ENCODE results near the gene TMEM33. TPM values are rescaled to one million over a fixed set of nuclear protein-coding genes. Genes with fewer than 3 reads are reported as not detected.

Gene TMEM33
- total RNA-seq, 4 donors from 2014 or later, result 50.7 to 65.4 (median 54.6) TPM

DNA sequence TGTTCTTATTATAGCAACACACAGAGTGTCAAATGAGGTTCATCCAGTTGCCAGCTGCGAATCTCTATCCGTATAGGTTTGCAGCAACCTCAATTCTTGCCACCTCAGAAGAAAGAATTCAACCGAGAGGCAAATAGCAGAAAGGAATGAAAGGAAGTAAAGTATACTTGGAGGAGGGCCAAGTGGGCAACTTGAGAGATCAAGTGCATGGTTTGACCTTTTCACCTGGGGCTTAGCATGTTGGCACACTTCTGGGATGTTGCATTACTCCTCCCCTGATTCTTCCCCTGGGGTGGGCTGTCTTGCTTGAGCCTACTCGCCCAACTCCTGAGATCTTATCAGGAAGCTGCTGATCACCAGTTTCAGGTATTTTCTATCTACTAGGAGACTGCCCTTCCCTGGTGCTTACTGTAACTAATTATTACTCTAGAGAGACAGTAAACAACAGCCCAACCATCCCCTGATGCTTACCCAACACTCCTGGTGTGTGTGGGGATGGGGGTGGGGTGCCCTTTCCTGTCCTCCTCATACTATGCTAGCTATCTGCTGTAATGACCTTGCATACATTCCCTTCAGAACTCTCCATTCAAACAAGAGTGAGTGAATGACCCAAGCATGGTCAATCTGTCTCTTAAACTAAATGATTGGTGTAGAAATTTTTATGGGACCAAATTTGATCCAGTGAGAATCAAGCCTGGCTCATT is 7.3 kb upstream of the TMEM33 start:
- Histone ChIP-seq H3K27me3 (no peaks in the 10 kb centered on the region), H3K4me1 (no peaks in the 10 kb centered on the region), H3K9me3 (no peaks in the 10 kb centered on the region), H3K27ac (no peak overlapping the region), H3K4me3 (replicated peaks in 1 of 3) (no peak overlapping the region), H3K36me3 (no peaks in the 10 kb centered on the region)
- WGBS, 2 donors, result 53 to 58% methylated on average over 4 of the region's 4 CpGs
- intact Hi-C loops (cut with DNase I), result no loop called here
- DNase-seq, result no peak
- no peak for TF ChIP-seq POLR2A (IDR thresholded peaks at IDR 0.05)
- TF ChIP-seq, protein P1, sequence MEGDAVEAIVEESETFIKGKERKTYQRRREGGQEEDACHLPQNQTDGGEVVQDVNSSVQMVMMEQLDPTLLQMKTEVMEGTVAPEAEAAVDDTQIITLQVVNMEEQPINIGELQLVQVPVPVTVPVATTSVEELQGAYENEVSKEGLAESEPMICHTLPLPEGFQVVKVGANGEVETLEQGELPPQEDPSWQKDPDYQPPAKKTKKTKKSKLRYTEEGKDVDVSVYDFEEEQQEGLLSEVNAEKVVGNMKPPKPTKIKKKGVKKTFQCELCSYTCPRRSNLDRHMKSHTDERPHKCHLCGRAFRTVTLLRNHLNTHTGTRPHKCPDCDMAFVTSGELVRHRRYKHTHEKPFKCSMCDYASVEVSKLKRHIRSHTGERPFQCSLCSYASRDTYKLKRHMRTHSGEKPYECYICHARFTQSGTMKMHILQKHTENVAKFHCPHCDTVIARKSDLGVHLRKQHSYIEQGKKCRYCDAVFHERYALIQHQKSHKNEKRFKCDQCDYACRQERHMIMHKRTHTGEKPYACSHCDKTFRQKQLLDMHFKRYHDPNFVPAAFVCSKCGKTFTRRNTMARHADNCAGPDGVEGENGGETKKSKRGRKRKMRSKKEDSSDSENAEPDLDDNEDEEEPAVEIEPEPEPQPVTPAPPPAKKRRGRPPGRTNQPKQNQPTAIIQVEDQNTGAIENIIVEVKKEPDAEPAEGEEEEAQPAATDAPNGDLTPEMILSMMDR (IDR thresholded peaks at IDR 0.05), result no peak

DNA sequence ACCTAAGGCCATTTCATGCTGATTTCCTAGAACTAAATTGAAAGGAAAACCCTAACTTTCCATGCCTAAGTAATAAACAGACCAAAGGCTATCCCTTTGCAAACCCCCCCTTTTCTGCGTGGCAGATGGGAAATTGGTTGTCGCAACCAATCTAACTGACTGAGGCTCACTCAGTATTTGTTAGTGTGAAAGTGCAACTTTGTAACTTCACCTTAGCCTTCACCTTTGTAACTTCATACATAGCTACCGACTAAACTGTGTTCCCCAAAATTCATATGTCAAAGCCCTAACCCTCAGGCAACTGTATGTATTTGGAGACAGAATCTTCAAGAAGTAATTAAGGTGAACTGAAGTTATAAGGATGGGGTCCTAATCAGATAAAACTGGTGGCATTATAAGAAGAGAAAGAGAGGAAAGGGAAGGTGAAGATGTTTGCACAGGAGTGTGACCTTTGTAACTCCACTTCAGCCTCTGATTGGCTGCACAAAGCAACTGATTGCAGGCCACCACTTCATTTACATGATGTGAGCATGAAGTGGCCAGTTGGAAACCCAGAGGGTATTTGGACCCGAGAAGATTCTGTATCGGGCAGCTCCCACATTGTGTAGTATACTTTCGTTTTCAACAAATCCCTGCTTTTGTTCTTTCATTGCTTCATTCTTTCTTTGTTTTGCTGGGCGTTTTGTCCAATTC is 4.9 kb upstream of the TMEM33 start:
- Histone ChIP-seq H3K4me3 (replicated peaks in 1 of 3) (no peak overlapping the region), H3K36me3 (no peaks in the 10 kb centered on the region), H3K9me3 (no peaks in the 10 kb centered on the region), H3K27ac (no peak overlapping the region), H3K27me3 (no peaks in the 10 kb centered on the region), H3K4me1 (no peaks in the 10 kb centered on the region)
- intact Hi-C loops (cut with DNase I), result no loop called here
- DNase-seq, result no peak
- TF ChIP-seq, protein P1 (IDR thresholded peaks at IDR 0.05), result no peak
- no peak for TF ChIP-seq POLR2A (IDR thresholded peaks at IDR 0.05)
- WGBS, 2 donors, result 82 to 84% methylated on average over 7 of the region's 7 CpGs

DNA sequence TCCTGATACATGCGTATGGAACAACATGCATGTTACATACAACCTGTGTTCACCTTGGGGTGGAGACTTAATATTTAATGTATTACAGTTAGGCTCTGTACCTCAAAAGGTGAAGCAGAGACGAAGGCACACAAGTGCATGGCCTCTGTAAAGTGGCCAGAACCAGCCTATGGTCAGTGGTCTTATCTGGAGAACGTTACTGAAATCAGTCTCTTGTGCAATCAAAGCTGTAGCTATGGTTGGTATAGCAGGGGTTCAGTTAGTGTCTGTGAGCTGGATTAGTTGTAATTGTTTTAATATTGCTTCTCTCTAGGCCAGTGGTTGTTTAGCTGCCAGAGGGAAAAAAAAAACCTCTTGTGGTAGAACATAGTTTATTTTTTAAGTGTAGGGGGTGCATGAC is 2.2 kb upstream of the TMEM33 start:
- Histone ChIP-seq H3K9me3 (no peaks in the 10 kb centered on the region), H3K4me3 (replicated peaks in 1 of 3) (no peak overlapping the region), H3K27ac (no peak overlapping the region), H3K27me3 (no peaks in the 10 kb centered on the region), H3K36me3 (no peaks in the 10 kb centered on the region), H3K4me1 (peaks cover 9 to 13% of the 10 kb centered on the region in 2 donors)
- WGBS, 2 donors, result 57 to 76% methylated on average over 3 of the region's 3 CpGs
- TF ChIP-seq, protein P1 (IDR thresholded peaks at IDR 0.05), result no peak
- no peak for TF ChIP-seq POLR2A (IDR thresholded peaks at IDR 0.05)
- intact Hi-C loops (cut with DNase I), result no loop called here
- DNase-seq, result no peak

DNA sequence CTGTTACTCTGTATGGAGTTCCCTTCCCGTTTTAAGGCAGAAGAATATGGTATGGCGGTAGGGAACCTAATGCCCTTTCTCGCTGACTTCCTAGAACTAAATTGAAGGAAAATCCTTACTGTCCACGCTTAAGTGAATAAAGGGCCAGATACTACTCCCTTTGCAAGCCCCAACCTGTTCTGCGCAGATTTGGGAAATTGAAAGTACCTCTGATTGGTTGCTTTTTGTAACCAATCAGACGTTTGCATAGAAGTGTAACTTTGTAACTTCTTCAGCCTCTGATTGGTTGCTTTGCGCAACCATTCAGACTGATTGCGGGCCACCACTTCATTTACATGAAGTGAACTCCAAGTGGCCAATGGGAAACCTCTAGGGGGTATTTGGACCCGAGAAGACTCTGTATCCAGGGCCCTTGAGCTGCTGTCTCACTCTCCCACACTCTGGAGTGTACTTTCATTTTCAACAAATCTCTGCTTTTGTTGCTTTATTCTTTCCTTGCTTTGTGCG is 1.2 kb upstream of the TMEM33 start:
- H3K27me3 ChIP-seq, result no peaks in the 10 kb centered on the region
- peaks cover 9 to 13% of the 10 kb centered on the region in 2 donors for H3K4me1 ChIP-seq
- H3K4me3 ChIP-seq (replicated peaks in 1 of 3), result no peak overlapping the region
- no peaks in the 10 kb centered on the region for H3K9me3 ChIP-seq
- TF ChIP-seq, protein P1 (IDR thresholded peaks at IDR 0.05), result no peak
- TF ChIP-seq POLR2A (IDR thresholded peaks at IDR 0.05), result no peak
- H3K27ac ChIP-seq, result no peak overlapping the region
- DNase-seq, result no peak
- 90 to 95% methylated on average over 10 of the region's 10 CpGs for WGBS, 2 donors
- peaks cover 0 to under 1% of the 10 kb centered on the region in 2 donors for H3K36me3 ChIP-seq
- intact Hi-C loops (cut with DNase I), result no loop called here

DNA sequence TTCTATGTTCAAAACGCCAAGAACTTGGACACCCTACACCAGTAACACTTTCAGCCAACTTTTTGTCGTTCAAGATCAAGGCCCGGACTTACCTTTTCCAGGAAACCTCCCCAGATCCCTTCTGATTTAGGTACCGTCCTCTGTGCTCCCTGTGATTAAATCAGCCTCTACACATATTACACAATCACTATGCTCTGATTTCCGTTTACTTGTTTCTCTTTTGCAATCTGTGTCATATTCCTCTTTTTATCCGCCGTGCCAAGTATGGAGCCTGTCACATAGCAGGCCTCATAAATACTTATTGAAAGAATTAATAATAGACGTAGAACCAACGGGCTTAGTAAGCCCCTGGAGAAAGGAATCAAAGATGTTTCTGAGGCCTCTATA is 722 bp upstream of the TMEM33 start:
- WGBS, 2 donors, result 86 to 88% methylated on average over 9 of the region's 9 CpGs
- peak overlapping the region in 1 of 3 donors; percentile 69 for H3K27ac ChIP-seq
- intact Hi-C loops (cut with DNase I), result no loop called here

More for the DNA sequence above, 722 bp upstream of the TMEM33 start:
- Histone ChIP-seq H3K27me3 (no peaks in the 10 kb centered on the region), H3K36me3 (peaks cover 0 to 2% of the 10 kb centered on the region in 2 donors), H3K4me1 (peaks cover 9 to 13% of the 10 kb centered on the region in 2 donors), H3K4me3 (replicated peaks in 1 of 3) (no peak overlapping the region), H3K9me3 (no peaks in the 10 kb centered on the region)
- no peak for DNase-seq
- TF ChIP-seq POLR2A (IDR thresholded peaks at IDR 0.05), result no peak
- TF ChIP-seq, protein P1 (IDR thresholded peaks at IDR 0.05), result no peak
